SIG-M5 treated with dmso at 0.1 percent for 504 hours (cell line): ENCODE data around the gene MEIOSIN.
"Not testable (repeated sequence)": the region's sequence is repeated elsewhere in the genome, so short reads cannot be mapped to it uniquely, and the experiment has no call there.

Source experiments
- DNase-seq: peaks from one replicate; lab custom pipeline; 2025; ENCODE audit not compliant: unreplicated experiment; lab: John Stamatoyannopoulos, UW

The MEIOSIN gene

DNA sequence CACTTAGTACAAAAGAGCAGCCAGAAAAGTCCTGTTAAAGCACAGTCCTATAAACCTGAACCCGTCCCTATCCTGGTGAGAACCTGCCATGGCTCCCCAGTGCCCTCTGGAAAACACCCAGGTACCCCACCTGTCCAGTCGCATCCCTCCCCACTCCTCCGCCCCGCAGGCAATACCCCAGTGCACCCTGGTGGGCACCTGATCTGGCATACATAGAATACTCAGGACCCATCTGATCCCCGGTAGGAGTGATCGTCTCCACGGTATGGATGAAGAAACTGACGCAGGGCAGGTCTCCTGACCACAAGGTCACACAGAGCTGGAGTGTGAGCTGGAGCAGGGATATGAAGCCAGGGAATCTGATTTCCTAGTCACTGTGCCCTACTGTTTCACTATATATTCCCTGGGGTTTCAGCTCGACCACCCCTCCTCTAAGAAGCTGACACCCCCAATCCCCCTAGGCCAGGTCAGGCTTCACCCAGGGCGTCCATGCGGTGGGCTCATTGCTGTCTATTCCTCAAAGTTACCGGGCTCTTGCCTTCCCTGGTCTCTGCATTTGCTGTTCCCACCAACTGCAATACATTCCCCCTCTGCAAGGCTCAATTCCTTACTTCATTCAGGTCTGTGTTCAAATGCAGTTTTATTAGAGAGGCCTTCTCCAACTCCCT, 15.1 kb upstream of the MEIOSIN start:
- DNase-seq: no peak

- not testable (repeated sequence) for DNase-seq
Observed at GRCh38 chr19:45720065-45720464, 13.2 kb upstream of the MEIOSIN start.

GRCh38 chr19:45728683-45729082, 4.6 kb upstream of the MEIOSIN start:
- DNase-seq: not testable (repeated sequence)

GRCh38 chr19:45729800-45730290, 3.4 kb upstream of the MEIOSIN start:
- no peak for DNase-seq

GRCh38 chr19:45730368-45731288, 2.6 kb upstream of the MEIOSIN start, which contains the start of gene FBXO46:
TSS of gene FBXO46 (minus strand) at chr19:45730896. CDS start at chr19:45713495, 17,401 bp downstream.
- DNase-seq: peak; percentile 97

GRCh38 chr19:45739498-45740439, 6.5 kb downstream of the MEIOSIN start:
- peak; percentile 83 for DNase-seq

GRCh38 chr19:45742969-45743368, 9.7 kb downstream of the MEIOSIN start:
- no peak for DNase-seq

DNA sequence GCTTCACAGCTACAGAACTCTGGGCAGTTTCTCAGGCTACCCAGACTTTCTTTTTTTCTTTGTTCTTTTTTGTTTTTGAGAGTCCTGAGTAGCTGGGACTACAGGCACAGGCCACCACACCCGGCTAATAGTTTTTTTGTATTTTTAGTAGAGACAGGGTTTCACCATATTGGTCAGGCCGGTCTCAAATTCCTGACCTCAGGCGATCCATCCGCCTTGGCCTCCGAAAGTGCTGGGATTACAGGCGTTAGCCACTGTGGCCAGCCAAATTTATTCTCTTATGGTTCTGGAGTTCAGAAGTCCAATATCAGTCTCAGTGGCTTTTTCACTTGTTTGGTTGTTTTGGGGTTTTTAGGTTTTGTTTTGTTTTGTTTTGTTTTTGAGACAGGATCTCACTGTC, 12.4 kb downstream of the MEIOSIN start:
- DNase-seq: no peak

DNA sequence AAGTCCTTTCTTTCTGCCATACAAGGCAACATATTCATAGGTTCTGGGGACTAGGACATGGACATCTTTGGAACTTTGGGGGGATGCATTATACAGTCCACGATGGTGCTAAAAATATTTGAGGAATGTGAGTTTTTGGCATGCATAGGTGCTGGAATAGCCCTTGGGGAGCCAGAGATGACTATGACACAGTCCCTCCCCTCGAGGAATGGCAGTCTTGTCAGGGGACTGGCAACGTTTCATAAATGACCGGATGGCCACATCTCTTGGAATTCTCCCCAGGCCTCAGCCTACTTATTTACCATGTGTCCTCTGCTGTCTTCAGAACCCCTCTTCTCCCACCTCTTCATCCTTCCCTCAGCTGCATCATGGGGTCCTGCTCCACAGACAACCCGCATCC, 13.6 kb downstream of the MEIOSIN start:
- DNase-seq: no peak

GRCh38 chr19:45747513-45747912, 14.3 kb downstream of the MEIOSIN start:
- DNase-seq: no peak

- not testable (repeated sequence) for DNase-seq
Observed at GRCh38 chr19:45751483-45751882, 18.2 kb downstream of the MEIOSIN start.

- no peak for DNase-seq
Observed at GRCh38 chr19:45752639-45753038, 19.4 kb downstream of the MEIOSIN start.

GRCh38 chr19:45753548-45753947, 20.3 kb downstream of the MEIOSIN start:
- DNase-seq: no peak

DNA sequence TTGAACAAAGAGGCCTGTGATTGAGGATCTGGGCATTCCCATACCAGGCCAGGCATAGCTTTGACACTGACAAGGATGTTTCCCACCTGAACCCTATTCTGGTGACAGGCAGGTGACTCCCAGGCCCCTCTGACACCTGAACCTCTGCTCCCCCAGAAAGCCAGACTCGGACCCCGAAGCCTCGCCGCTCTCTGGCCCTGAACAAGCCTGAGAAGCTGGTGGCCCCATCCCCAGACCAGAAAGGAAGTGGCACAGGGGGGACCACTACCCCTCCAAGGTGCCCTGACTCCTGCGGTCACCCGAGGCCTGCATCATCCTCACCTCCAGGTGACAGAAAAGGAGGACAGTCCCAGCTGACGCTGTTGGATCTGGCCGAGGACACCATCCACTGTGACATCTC, 21.1 kb downstream of the MEIOSIN start:
- DNase-seq: no peak

- DNase-seq: no peak
Observed at GRCh38 chr19:45757695-45758094, 24.5 kb downstream of the MEIOSIN start.

DNA sequence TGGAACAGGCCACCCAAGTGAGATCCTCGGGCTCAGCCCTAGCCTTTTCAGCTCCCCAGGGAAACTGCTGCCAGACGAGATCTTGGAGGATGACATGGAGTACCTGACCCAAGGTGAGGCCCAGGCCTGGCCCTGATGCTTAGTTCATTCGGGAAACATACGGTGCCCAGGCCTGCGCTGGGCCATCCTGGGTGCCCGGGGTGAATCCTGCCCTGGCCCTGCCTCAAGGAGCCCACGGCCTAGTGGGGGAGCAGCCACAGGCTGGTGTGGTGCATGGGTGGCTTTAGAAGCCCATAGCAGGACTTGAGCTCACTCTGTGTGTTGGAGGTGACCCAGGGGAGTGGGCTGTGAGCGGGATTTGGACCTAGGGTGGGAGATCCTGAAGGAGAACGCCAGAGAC, 25.7 kb downstream of the MEIOSIN start:
- no peak for DNase-seq

DNA sequence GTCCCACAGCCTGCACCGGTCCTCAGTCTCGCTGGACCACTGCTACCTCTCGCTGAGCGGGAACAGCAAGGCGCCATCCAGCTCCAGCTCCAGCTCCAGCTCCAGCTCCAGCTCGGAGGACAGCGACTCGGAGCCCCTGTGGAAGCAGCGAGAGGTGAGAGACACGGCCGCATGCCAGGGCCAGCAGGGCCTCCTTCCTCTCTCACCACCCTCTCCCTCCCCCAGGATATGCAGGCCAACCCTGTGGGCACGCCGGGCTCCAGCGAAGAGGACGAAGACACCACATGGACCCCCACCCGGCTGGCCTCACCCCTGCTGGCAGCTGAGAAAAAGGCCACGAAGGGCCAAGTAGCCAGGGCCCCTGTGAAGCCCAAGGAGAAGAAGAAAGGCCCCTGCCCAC, 28.5 kb downstream of the MEIOSIN start:
- no peak for DNase-seq

DNA sequence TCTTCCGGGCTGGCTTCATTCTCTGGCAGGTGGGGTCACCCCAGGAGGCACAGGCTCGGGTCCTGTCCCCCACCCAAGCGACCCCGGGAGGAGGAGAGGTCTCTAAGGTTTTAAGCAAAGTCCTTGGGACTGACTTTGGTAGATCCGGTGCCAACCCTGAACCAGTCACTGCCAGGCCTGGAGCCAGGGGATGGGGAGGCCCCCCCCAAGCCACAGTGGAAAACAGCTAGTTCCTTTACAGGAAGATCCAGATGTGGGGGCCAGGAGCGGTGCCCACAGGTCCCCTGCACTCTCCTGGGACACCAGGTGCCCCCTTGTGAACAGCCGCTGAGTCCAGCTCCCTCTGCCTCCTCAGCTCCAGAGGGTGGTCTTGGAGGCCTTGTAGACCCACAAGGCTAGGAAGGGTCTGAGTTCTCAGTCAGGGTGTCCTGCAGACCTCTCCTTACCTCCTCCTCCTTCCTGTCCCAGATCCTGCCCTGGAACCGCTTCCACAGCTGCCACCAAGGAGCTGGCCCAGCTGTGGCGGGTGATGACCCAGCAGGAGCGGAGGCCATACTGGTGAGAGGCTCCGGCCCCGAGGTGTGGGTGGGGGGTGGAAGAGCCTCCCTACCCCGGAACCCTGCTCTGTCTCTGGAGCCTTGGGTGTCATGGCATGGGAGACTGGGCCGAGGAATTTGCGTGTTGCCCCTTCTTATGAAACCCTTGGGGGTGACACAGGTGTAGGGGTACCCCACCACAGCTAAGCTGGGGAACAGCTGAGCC, 29.8 kb downstream of the MEIOSIN start:
- no peak for DNase-seq

DNA sequence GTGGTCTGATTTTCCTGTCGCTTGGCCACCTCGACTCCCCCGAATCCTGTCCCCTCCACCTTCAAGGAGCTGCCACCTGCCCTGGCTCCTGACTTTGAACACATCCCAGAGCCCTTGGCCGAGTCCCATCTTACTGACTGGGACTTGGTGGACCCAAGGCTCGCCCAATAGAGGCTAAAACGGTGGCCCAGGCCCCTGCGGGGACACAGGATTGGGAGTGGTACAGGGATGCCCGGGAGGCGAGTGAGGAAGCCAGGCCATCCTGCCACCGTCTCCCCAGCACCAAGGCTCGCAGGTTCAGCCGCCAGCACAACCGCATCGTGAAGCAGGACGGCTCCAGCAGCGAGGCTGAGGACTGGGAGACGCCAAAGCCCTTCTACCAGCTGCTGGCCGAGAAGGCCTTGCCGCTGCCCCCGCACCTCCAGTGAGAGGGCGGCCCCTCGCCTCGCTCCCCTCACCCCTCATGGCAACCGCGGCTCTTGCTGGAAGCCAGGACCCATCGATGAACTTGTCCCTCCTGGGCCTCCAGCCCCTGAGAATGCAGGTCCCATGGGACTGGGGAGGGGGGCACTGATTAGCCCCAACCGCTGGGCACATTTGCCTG, 30.6 kb downstream of the MEIOSIN start:
- no peak for DNase-seq

DNA sequence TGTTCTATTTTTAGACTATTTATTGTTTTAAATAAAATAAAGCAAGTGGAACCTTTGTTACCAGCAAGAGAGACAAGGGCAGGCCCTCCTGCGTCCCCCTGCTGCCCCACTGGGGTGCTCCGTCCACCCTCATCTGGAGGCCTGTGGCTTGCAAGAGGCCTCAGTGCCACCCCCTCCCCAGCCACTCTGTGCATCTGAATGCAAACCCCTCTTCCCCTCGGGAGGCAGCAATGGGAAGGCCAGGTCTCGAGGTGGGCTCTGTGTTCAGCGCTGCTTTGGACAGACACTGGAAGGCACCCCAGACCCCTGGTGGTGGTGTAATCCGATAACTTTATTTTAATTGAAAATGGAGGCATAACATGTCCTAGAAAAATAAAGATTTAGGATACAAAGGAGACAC, 31.2 kb downstream of the MEIOSIN start:
- no peak for DNase-seq
